Osteoblast (primary cell): ENCODE measurements around the gene TMEM139. TPM values are rescaled to one million over a fixed set of nuclear protein-coding genes. Genes with fewer than 3 reads are reported as not detected.

Experiments used
- DNase-seq: peaks from one replicate; pipeline ENCODE4 v3.0.0; 2011; ENCODE audit warnings: low spot score, mixed read lengths; ENCODE audit not compliant: insufficient read length; ENCODE audit errors: missing footprints
- H2AFZ ChIP-seq: 2 replicates; pipeline ENCODE4 v1.6.0; 2011; ENCODE audit warnings: mild to moderate bottlenecking, low read length
- H3K27ac ChIP-seq: 2 replicates; pipeline ENCODE4 v1.5.1; 2011; ENCODE audit warnings: mild to moderate bottlenecking, low read depth, low read length, moderate library complexity
- H3K27me3 ChIP-seq: 2 replicates; pipeline ENCODE4 v1.6.0; 2012; ENCODE audit warnings: mild to moderate bottlenecking, control low read depth, inconsistent platforms, low read length, moderate library complexity; ENCODE audit not compliant: insufficient read depth
- H3K36me3 ChIP-seq: 2 replicates; pipeline ENCODE4 v1.5.1; 2011; ENCODE audit warnings: mild to moderate bottlenecking, low read length, control low read depth, moderate library complexity; ENCODE audit not compliant: insufficient read depth
- H3K4me1 ChIP-seq: 2 replicates; pipeline ENCODE4 v1.5.1; 2011; ENCODE audit warnings: mild to moderate bottlenecking, low read length, control low read depth, moderate library complexity; ENCODE audit not compliant: insufficient read depth
- H3K4me2 ChIP-seq: 2 replicates; pipeline ENCODE4 v1.6.0; 2011; ENCODE audit warnings: mild to moderate bottlenecking, low read length; ENCODE audit not compliant: insufficient read depth
- H3K4me3 ChIP-seq: fragments of 200-600 bp; sonication (generic); 3 replicates; pipeline ENCODE4 v1.5.1; 2012; ENCODE audit warnings: mild to moderate bottlenecking, low read length, inconsistent platforms; ENCODE audit not compliant: insufficient read depth
- H3K79me2 ChIP-seq: 2 replicates; pipeline ENCODE4 v1.6.0; 2012; ENCODE audit warnings: mild to moderate bottlenecking, low read length, control low read depth, inconsistent platforms; ENCODE audit not compliant: insufficient read depth
- H3K9me3 ChIP-seq: 2 replicates; pipeline ENCODE4 v1.5.1; 2011; ENCODE audit warnings: low read depth, low read length, control low read depth
- H4K20me1 ChIP-seq: 2 replicates; pipeline ENCODE4 v1.6.0; 2012; ENCODE audit warnings: mild to moderate bottlenecking, low read length, control low read depth; ENCODE audit not compliant: insufficient read depth
- total RNA-seq: library from RNA; depleted of rRNA; stranded (reverse); fragments of >200 nt; gene quantifications from 2 replicates; pipeline ENCODE4 v1.2.3, GENCODE V29; 2012
- TF ChIP-seq, protein P1 (sequence below): IDR thresholded peaks from 2 replicates; pipeline ENCODE4 v1.5.1; 2011; ENCODE audit warnings: mild to moderate bottlenecking, low read depth, low read length, moderate library complexity; ENCODE audit errors: extremely low read depth

TMEM139 gene
- total RNA-seq, 1 donor = not detected

GRCh38 chr7:143280566-143280965, 4.2 kb upstream of the TMEM139 start:
- Histone ChIP-seq H3K36me3 (no peaks in the 10 kb centered on the region), H3K4me1 (peaks cover 4% of the 10 kb centered on the region), H3K9me3 (no peaks in the 10 kb centered on the region), H4K20me1 (no peaks in the 10 kb centered on the region), H3K4me2 (no peak overlapping the region), H3K79me2 (no peaks in the 10 kb centered on the region), H3K4me3 (no peak overlapping the region), H3K27ac (no peak overlapping the region), H2AFZ (no peak overlapping the region), H3K27me3 (no peaks in the 10 kb centered on the region)
- TF ChIP-seq, protein P1, sequence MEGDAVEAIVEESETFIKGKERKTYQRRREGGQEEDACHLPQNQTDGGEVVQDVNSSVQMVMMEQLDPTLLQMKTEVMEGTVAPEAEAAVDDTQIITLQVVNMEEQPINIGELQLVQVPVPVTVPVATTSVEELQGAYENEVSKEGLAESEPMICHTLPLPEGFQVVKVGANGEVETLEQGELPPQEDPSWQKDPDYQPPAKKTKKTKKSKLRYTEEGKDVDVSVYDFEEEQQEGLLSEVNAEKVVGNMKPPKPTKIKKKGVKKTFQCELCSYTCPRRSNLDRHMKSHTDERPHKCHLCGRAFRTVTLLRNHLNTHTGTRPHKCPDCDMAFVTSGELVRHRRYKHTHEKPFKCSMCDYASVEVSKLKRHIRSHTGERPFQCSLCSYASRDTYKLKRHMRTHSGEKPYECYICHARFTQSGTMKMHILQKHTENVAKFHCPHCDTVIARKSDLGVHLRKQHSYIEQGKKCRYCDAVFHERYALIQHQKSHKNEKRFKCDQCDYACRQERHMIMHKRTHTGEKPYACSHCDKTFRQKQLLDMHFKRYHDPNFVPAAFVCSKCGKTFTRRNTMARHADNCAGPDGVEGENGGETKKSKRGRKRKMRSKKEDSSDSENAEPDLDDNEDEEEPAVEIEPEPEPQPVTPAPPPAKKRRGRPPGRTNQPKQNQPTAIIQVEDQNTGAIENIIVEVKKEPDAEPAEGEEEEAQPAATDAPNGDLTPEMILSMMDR = no peak
- DNase-seq = no peak

- no peaks in the 10 kb centered on the region for H3K27me3 ChIP-seq
- H2AFZ ChIP-seq = no peak overlapping the region
- DNase-seq = no peak
- no peaks in the 10 kb centered on the region for H4K20me1 ChIP-seq
- no peak overlapping the region for H3K4me3 ChIP-seq
- no peak overlapping the region for H3K27ac ChIP-seq
- TF ChIP-seq, protein P1 = no peak
- H3K9me3 ChIP-seq = no peaks in the 10 kb centered on the region
- peaks cover 4% of the 10 kb centered on the region for H3K4me1 ChIP-seq
- H3K36me3 ChIP-seq = no peaks in the 10 kb centered on the region
- H3K4me2 ChIP-seq = no peak overlapping the region
- no peaks in the 10 kb centered on the region for H3K79me2 ChIP-seq
Measured at GRCh38 chr7:143281529-143281928, 3.2 kb upstream of the TMEM139 start.

- Histone ChIP-seq H3K79me2 (no peaks in the 10 kb centered on the region), H4K20me1 (no peaks in the 10 kb centered on the region), H3K4me2 (no peak overlapping the region), H2AFZ (no peak overlapping the region), H3K36me3 (no peaks in the 10 kb centered on the region), H3K4me1 (peaks cover 4% of the 10 kb centered on the region), H3K9me3 (no peaks in the 10 kb centered on the region), H3K27me3 (no peaks in the 10 kb centered on the region), H3K4me3 (no peak overlapping the region), H3K27ac (no peak overlapping the region)
- TF ChIP-seq, protein P1 = no peak
- DNase-seq = no peak
Measured at GRCh38 chr7:143282124-143282523, 2.6 kb upstream of the TMEM139 start.

DNA sequence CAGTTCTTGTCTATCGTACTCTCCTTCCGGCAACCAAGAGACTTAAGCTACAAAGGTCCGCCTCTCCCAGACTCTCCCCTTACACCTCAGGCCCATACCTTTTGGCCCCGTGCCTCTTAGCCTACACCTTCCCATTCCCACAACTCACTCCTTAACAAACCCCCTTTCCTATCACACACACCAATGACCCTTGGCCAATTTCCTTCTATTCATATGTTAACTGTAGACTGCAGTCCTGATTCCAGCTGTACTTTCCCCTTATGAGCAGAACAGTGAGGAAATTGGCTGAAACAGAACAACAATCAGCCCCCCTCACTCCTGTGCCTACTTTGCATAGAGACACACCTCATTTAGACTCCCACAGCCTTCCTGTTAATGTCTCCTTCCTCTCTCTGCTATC, 1.4 kb upstream of the TMEM139 start:
- H2AFZ ChIP-seq = no peak overlapping the region
- no peaks in the 10 kb centered on the region for H4K20me1 ChIP-seq

More for the DNA sequence above, 1.4 kb upstream of the TMEM139 start:
- no peaks in the 10 kb centered on the region for H3K36me3 ChIP-seq
- H3K27ac ChIP-seq = no peak overlapping the region
- TF ChIP-seq, protein P1 = no peak
- peaks cover 4% of the 10 kb centered on the region for H3K4me1 ChIP-seq
- no peak overlapping the region for H3K4me2 ChIP-seq
- no peak for DNase-seq
- no peaks in the 10 kb centered on the region for H3K9me3 ChIP-seq
- no peaks in the 10 kb centered on the region for H3K27me3 ChIP-seq
- H3K79me2 ChIP-seq = peaks cover 1% of the 10 kb centered on the region
- no peak overlapping the region for H3K4me3 ChIP-seq
